Measurements from ENCODE around the gene HUNK. TPM values are rescaled to one million over a fixed set of nuclear protein-coding genes. Genes with fewer than 3 reads are reported as not detected.
A peak's percentile ranks its signal among the peaks of the same experiment; 100 is the strongest.

The HUNK gene
- total RNA-seq, result 0.51 and 1.5 TPM in 2 replicates

GRCh38 chr21:31872452-31873274 is at the start of gene HUNK:
TSS of gene HUNK (plus strand) at chr21:31873020. CDS start at chr21:31873675, 655 bp downstream.
- peak; percentile 32 for ATAC-seq (ENCODE audit: low read depth)

GRCh38 chr21:31829736-31830472 is 42.9 kb upstream of the HUNK start:
- Mint-ChIP-seq H3K4me1 (no peaks in the 10 kb centered on the region), H3K4me3 (no peak overlapping the region), H3K36me3 (ENCODE audit: low read depth) (no peaks in the 10 kb centered on the region), H3K27ac (no peak overlapping the region), H3K9me3 (no peaks in the 10 kb centered on the region), H3K27me3 (peaks cover 7% of the 10 kb centered on the region)
- intact Hi-C loops (cut with micrococcal nuclease), result no loop called here
- CTCF ChIA-PET, result no interaction called here
- POLR2A ChIA-PET, result no interaction called here
- DNase-seq (no peak), ATAC-seq (ENCODE audit: low read depth) (no peak)
- TF ChIP-seq CTCF (IDR thresholded peaks at IDR 0.05), result no peak

More at GRCh38 chr21:31872452-31873274, at the start of gene HUNK:
- H3K4me1 Mint-ChIP-seq, result peaks cover 8% of the 10 kb centered on the region
- no peaks in the 10 kb centered on the region for H3K9me3 Mint-ChIP-seq
- H3K27ac Mint-ChIP-seq, result no peak within 1 kb of the TSS
- no peak for TF ChIP-seq CTCF (IDR thresholded peaks at IDR 0.05)
- ChIA-PET CTCF (interaction anchor here (1.5 kb wide), 1 partner anchor 91 kb away, joined by 5 read pairs; no protein-coding TSS in a partner anchor), POLR2A (no interaction called here)
- peak within 1 kb of the TSS; percentile 79 for H3K4me3 Mint-ChIP-seq
- intact Hi-C loops (cut with micrococcal nuclease), result loop anchor here (1.0 to 2.0 kb wide), 2 partner anchors 92 to 140 kb away; partner anchors contain the start of gene SCAF4
- peaks cover 46% of the 10 kb centered on the region for H3K27me3 Mint-ChIP-seq
- no peaks in the 10 kb centered on the region for H3K36me3 Mint-ChIP-seq (ENCODE audit: low read depth)
- peak; percentile 21 for DNase-seq

- DNase-seq, result no peak
- no peak for TF ChIP-seq CTCF (IDR thresholded peaks at IDR 0.05)
- CTCF ChIA-PET, result no interaction called here
- Mint-ChIP-seq H3K27me3 (peaks cover 10% of the 10 kb centered on the region), H3K27ac (no peak overlapping the region), H3K36me3 (ENCODE audit: low read depth) (no peaks in the 10 kb centered on the region), H3K9me3 (peaks cover 3% of the 10 kb centered on the region), H3K4me1 (no peaks in the 10 kb centered on the region), H3K4me3 (no peak overlapping the region)
- intact Hi-C loops (cut with micrococcal nuclease), result no loop called here
- no peak for ATAC-seq (ENCODE audit: low read depth)
- POLR2A ChIA-PET, result no interaction called here
These were observed 42.1 kb upstream of the HUNK start for GRCh38 chr21:31830701-31831100.

GRCh38 chr21:31837041-31837440 is 35.8 kb upstream of the HUNK start:
- CTCF ChIA-PET, result interaction anchor here (0.6 kb wide), 1 partner anchor 234 kb away, joined by 3 read pairs; no protein-coding TSS in a partner anchor
- no peak for ATAC-seq (ENCODE audit: low read depth)
- Mint-ChIP-seq H3K27me3 (peaks cover 15% of the 10 kb centered on the region), H3K36me3 (ENCODE audit: low read depth) (no peaks in the 10 kb centered on the region), H3K4me1 (peaks cover 9% of the 10 kb centered on the region), H3K27ac (no peak overlapping the region), H3K9me3 (peaks cover 4% of the 10 kb centered on the region), H3K4me3 (no peak overlapping the region)
- DNase-seq, result no peak
- POLR2A ChIA-PET, result no interaction called here
- intact Hi-C loops (cut with micrococcal nuclease), result no loop called here
- TF ChIP-seq CTCF (IDR thresholded peaks at IDR 0.05), result no peak
